Upper lobe of left lung (tissue), 6 donors: ENCODE measurements around the gene ETAA1. TPM values are rescaled to one million over a fixed set of nuclear protein-coding genes. Genes with fewer than 3 reads are reported as not detected.

Experiments
- ATAC-seq, 2 donors: fragments of 200-7000 bp; cut with Tn5 transposase; one replicate each; pipeline ENCODE4 v1.9.1; 2022; ENCODE audit warnings: mild to moderate bottlenecking in 2 of 2, moderate library complexity in 2 of 2; ENCODE audit not compliant: low FRiP score in 2 of 2
- DNase-seq, 2 donors: peaks; one replicate each; pipeline ENCODE4 v3.0.0-alpha.2; 2019 to 2020
- H3K27ac ChIP-seq, 4 donors: fragments of 200-600 bp; sonication (generic); one replicate each; pipeline ENCODE4 v1.5.1; 2016 to 2019
- H3K27me3 ChIP-seq, 4 donors: fragments of 200-600 bp; sonication (generic); one replicate each; pipeline ENCODE4 v1.5.1; 2017 to 2019
- H3K36me3 ChIP-seq, 4 donors: fragments of 200-600 bp; sonication (generic); one replicate each; pipeline ENCODE4 v1.5.1; 2016 to 2019
- H3K4me1 ChIP-seq, 4 donors: fragments of 200-600 bp; sonication (generic); one replicate each; pipeline ENCODE4 v1.5.1; 2018 to 2019
- H3K4me3 ChIP-seq, 4 donors: fragments of 200-600 bp; sonication (generic); one replicate each; pipeline ENCODE4 v1.5.1; 2017 to 2019; ENCODE audit warnings: mild to moderate bottlenecking in 2 of 4, moderate library complexity in 1 of 4
- H3K9me3 ChIP-seq, 4 donors: fragments of 200-600 bp; sonication (generic); one replicate each; pipeline ENCODE4 v1.5.1; 2018 to 2019
- CTCF ChIP-seq, 6 experiments: fragments of 450-650 bp in 4 of 6; fragments of 200-600 bp in 2 of 6; sonication (generic) in 2 of 6; IDR thresholded peaks; one replicate each; pipeline ENCODE4 v1.5.1; 2016 to 2019; ENCODE audit warnings: antibody characterized with exemption in 6 of 6
- EP300 ChIP-seq, 4 donors: sonication (generic); formaldehyde crosslinking; IDR thresholded peaks; one replicate each; pipeline ENCODE4 v1.5.1; 2017; ENCODE audit warnings: antibody characterized with exemption in 4 of 4, control low read depth in 2 of 4
- POLR2A ChIP-seq, 4 donors: fragments of 450-650 bp; IDR thresholded peaks; one replicate each; pipeline ENCODE4 v1.5.1; 2016 to 2017; ENCODE audit warnings: antibody characterized with exemption in 4 of 4, mild to moderate bottlenecking in 2 of 4
- POLR2AphosphoS5 ChIP-seq, 2 donors: sonication (generic); formaldehyde crosslinking; IDR thresholded peaks; one replicate each; pipeline ENCODE4 v1.5.1; 2017; ENCODE audit warnings: antibody characterized with exemption in 2 of 2
- WGBS, 2 donors: methylation state at CpG; one replicate each; pipeline ENCODE4 v1.1.5; 2017 to 2018; 5-methylcytosine and 5-hydroxymethylcytosine counted together
- total RNA-seq, 6 donors: library from RNA; depleted of rRNA in 4 of 6; stranded (reverse); fragments of >200 nt in 4 of 6; gene quantifications; one replicate each; pipeline versions ENCODE4 v1.1.0 to v1.2.1, GENCODE V29; 2016 to 2021
- donor health status: DM: no; HTN: no; CAD: no; lungs with moderate emphysema.
- donor health status: DM: no; HTN: yes; CAD: no; lungs with severe emphysema.

The ETAA1 gene
- total RNA-seq, 6 donors from 2014 or later: 7.0 to 29.8 (median 13.8) TPM

GRCh38 chr2:67378555-67378954 is 18.6 kb upstream of the ETAA1 start:
- ATAC-seq (no peak), DNase-seq (no peak)
- TF ChIP-seq POLR2AphosphoS5 (IDR thresholded peaks at IDR 0.05) (no peak), EP300 (IDR thresholded peaks at IDR 0.05) (no peak), POLR2A (IDR thresholded peaks at IDR 0.05) (no peak), CTCF (IDR thresholded peaks at IDR 0.05) (no peak)
- 88 to 95% methylated on average over 1 of the region's 1 CpG for WGBS, 2 donors
- H3K9me3 ChIP-seq: no peaks in the 10 kb centered on the region
- no peaks in the 10 kb centered on the region for H3K4me1 ChIP-seq
- no peak overlapping the region for H3K27ac ChIP-seq
- H3K36me3 ChIP-seq: no peaks in the 10 kb centered on the region
- H3K27me3 ChIP-seq: no peaks in the 10 kb centered on the region
- H3K4me3 ChIP-seq: no peak overlapping the region

GRCh38 chr2:67379048-67379447 is 18.1 kb upstream of the ETAA1 start:
- ATAC-seq: no peak

GRCh38 chr2:67384123-67384822 is 12.9 kb upstream of the ETAA1 start:
- no peak for ATAC-seq
- no peak for TF ChIP-seq POLR2AphosphoS5 (IDR thresholded peaks at IDR 0.05)
- TF ChIP-seq CTCF (IDR thresholded peaks at IDR 0.05): no peak
- no peak for TF ChIP-seq POLR2A (IDR thresholded peaks at IDR 0.05)

More at GRCh38 chr2:67379048-67379447, 18.1 kb upstream of the ETAA1 start:
- no peaks in the 10 kb centered on the region for H3K4me1 ChIP-seq
- no peaks in the 10 kb centered on the region for H3K27me3 ChIP-seq
- no peak for TF ChIP-seq POLR2AphosphoS5 (IDR thresholded peaks at IDR 0.05)
- no peak for TF ChIP-seq POLR2A (IDR thresholded peaks at IDR 0.05)
- no peak for TF ChIP-seq EP300 (IDR thresholded peaks at IDR 0.05)
- TF ChIP-seq CTCF (IDR thresholded peaks at IDR 0.05): no peak
- no peaks in the 10 kb centered on the region for H3K36me3 ChIP-seq
- WGBS, 2 donors: 100% methylated on average over 1 of the region's 1 CpG
- no peak overlapping the region for H3K27ac ChIP-seq
- no peaks in the 10 kb centered on the region for H3K9me3 ChIP-seq
- DNase-seq: no peak
- H3K4me3 ChIP-seq: no peak overlapping the region

GRCh38 chr2:67388680-67389079 is 8.5 kb upstream of the ETAA1 start:
- no peaks in the 10 kb centered on the region for H3K27me3 ChIP-seq
- H3K4me3 ChIP-seq: no peak overlapping the region
- no peak for DNase-seq
- no peaks in the 10 kb centered on the region for H3K36me3 ChIP-seq
- WGBS, 2 donors: 92 to 93% methylated on average over 2 of the region's 2 CpGs
- peak overlapping the region in 2 of 4 donors; percentile 3 to 35 for H3K27ac ChIP-seq
- no peaks in the 10 kb centered on the region for H3K9me3 ChIP-seq
- peaks cover 0 to 6% (median 4%) of the 10 kb centered on the region in 4 donors for H3K4me1 ChIP-seq
- ATAC-seq: no peak
- TF ChIP-seq POLR2AphosphoS5 (IDR thresholded peaks at IDR 0.05): no peak
- no peak for TF ChIP-seq CTCF (IDR thresholded peaks at IDR 0.05)
- TF ChIP-seq POLR2A (IDR thresholded peaks at IDR 0.05): no peak
- no peak for TF ChIP-seq EP300 (IDR thresholded peaks at IDR 0.05)

More at GRCh38 chr2:67384123-67384822, 12.9 kb upstream of the ETAA1 start:
- no peak for DNase-seq
- Histone ChIP-seq H3K27ac (no peak overlapping the region), H3K9me3 (no peaks in the 10 kb centered on the region), H3K27me3 (no peaks in the 10 kb centered on the region), H3K4me1 (peaks cover 0 to 4% (median under 1%) of the 10 kb centered on the region in 4 donors), H3K36me3 (no peaks in the 10 kb centered on the region), H3K4me3 (no peak overlapping the region)
- 49 to 57% methylated on average over 3 of the region's 3 CpGs for WGBS, 2 donors

- no peaks in the 10 kb centered on the region for H3K27me3 ChIP-seq
- 59% methylated on average over 2 of the region's 2 CpGs for WGBS, 2 donors
- peaks cover 0 to 6% (median 4%) of the 10 kb centered on the region in 4 donors for H3K4me1 ChIP-seq
- no peak for ATAC-seq
- no peak for TF ChIP-seq POLR2AphosphoS5 (IDR thresholded peaks at IDR 0.05)
- no peak for TF ChIP-seq CTCF (IDR thresholded peaks at IDR 0.05)
- TF ChIP-seq POLR2A (IDR thresholded peaks at IDR 0.05): no peak
- no peak for TF ChIP-seq EP300 (IDR thresholded peaks at IDR 0.05)
- H3K4me3 ChIP-seq: no peak overlapping the region
- no peaks in the 10 kb centered on the region for H3K9me3 ChIP-seq
- no peaks in the 10 kb centered on the region for H3K36me3 ChIP-seq
- no peak for DNase-seq
- peak overlapping the region in 3 of 4 donors; percentile 1 to 16 (median 3) for H3K27ac ChIP-seq
Observed at GRCh38 chr2:67389286-67389685, 7.8 kb upstream of the ETAA1 start.
